Neural crest cell (in vitro differentiated cells): ENCODE results near the gene SCGB1C1. TPM values are rescaled to one million over a fixed set of nuclear protein-coding genes. Genes with fewer than 3 reads are reported as not detected.
A peak's percentile ranks its signal among the peaks of the same experiment; 100 is the strongest.
"Not testable (repeated sequence)": the region's sequence is repeated elsewhere in the genome, so short reads cannot be mapped to it uniquely, and the experiment has no call there.

ENCODE experiments used
- DNase-seq: peaks from one replicate; pipeline ENCODE4 v3.0.0; 2021; ENCODE audit warnings: low read depth, mixed read lengths, low spot score
- H3K27ac Mint-ChIP-seq: one replicate; pipeline ENCODE4 v1.8.0; 2021; ENCODE audit warnings: mild to moderate bottlenecking, mixed read lengths; ENCODE audit not compliant: unreplicated experiment
- H3K27me3 Mint-ChIP-seq: 2 replicates; pipeline ENCODE4 v1.8.0; 2021; ENCODE audit warnings: low read depth, mild to moderate bottlenecking, mixed read lengths
- H3K36me3 Mint-ChIP-seq: 2 replicates; pipeline ENCODE4 v1.8.0; 2021; ENCODE audit warnings: low read depth, mild to moderate bottlenecking, mixed read lengths
- H3K4me1 Mint-ChIP-seq: 2 replicates; pipeline ENCODE4 v1.8.0; 2021; ENCODE audit warnings: mixed read lengths
- H3K4me3 Mint-ChIP-seq: one replicate; pipeline ENCODE4 v1.8.0; 2021; ENCODE audit warnings: mild to moderate bottlenecking, mixed read lengths
- H3K9me3 Mint-ChIP-seq: 2 replicates; pipeline ENCODE4 v1.8.0; 2021; ENCODE audit warnings: mixed read lengths
- total RNA-seq: library from RNA; stranded (reverse); gene quantifications from 2 replicates; pipeline ENCODE4 v1.2.1, GENCODE V29; 2021
- TF ChIP-seq, protein P1 (sequence below): fragments of 200-600 bp; sonication (generic); conservative IDR thresholded peaks from 2 replicates; pipeline ENCODE4 v1.5.0; 2021; ENCODE audit warnings: antibody characterized with exemption, mild to moderate bottlenecking

SCGB1C1 gene
- total RNA-seq, 1 donor from 2014 or later = not detected

DNA sequence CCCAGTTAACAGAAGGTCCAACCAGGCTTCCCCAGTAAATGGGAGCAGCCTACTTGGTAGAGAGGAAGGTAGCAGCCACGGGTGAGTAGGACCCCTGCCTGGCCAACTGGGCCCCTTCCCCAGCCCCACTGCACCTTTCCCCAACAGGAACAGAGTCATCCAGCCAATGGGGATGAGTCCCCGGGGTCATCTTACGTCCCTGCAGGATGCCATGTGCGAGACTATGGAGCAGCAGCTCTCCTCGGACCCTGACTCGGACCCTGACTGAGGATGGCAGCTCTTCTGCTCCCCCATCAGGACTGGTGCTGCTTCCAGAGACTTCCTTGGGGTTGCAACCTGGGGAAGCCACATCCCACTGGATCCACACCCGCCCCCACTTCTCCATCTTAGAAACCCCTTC lies 21.2 kb downstream of the SCGB1C1 start:
- TF ChIP-seq, protein P1, sequence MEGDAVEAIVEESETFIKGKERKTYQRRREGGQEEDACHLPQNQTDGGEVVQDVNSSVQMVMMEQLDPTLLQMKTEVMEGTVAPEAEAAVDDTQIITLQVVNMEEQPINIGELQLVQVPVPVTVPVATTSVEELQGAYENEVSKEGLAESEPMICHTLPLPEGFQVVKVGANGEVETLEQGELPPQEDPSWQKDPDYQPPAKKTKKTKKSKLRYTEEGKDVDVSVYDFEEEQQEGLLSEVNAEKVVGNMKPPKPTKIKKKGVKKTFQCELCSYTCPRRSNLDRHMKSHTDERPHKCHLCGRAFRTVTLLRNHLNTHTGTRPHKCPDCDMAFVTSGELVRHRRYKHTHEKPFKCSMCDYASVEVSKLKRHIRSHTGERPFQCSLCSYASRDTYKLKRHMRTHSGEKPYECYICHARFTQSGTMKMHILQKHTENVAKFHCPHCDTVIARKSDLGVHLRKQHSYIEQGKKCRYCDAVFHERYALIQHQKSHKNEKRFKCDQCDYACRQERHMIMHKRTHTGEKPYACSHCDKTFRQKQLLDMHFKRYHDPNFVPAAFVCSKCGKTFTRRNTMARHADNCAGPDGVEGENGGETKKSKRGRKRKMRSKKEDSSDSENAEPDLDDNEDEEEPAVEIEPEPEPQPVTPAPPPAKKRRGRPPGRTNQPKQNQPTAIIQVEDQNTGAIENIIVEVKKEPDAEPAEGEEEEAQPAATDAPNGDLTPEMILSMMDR = no peak
- DNase-seq = no peak
- H3K4me1 Mint-ChIP-seq = peaks cover 12% of the 10 kb centered on the region
- peak overlapping the region; percentile 57 for H3K4me3 Mint-ChIP-seq
- H3K36me3 Mint-ChIP-seq = peaks cover 6% of the 10 kb centered on the region
- H3K27ac Mint-ChIP-seq = no peak overlapping the region
- no peaks in the 10 kb centered on the region for H3K9me3 Mint-ChIP-seq
- H3K27me3 Mint-ChIP-seq = no peaks in the 10 kb centered on the region

DNA sequence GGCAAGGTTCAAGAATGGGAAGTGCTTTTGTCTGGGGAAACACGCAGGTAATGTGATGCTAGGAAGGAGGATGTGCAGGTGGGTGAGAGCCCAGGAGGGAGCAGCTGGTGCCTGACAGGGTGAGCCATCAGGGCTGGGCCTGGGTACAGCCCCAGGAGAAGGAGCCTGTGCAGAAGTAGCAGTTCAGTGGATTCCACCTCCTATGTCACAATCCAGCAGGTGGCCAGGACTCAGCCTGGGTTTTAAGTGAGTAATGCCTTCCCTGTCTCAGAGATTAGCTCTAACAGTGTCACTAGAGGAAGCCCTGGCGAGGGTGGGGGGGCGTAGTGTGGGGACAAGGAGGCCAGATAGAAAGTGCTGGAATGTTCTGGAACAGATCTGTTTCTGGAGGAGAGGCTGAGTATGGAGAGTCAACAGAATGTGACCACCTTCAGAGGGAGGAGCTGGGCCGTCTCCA lies 22.7 kb downstream of the SCGB1C1 start:
- Mint-ChIP-seq H3K4me1 (peaks cover 4% of the 10 kb centered on the region), H3K36me3 (peaks cover 6% of the 10 kb centered on the region), H3K4me3 (no peak overlapping the region), H3K27me3 (no peaks in the 10 kb centered on the region), H3K9me3 (no peaks in the 10 kb centered on the region), H3K27ac (peak overlapping the region; percentile 83)
- DNase-seq = no peak
- TF ChIP-seq, protein P1 = no peak

DNA sequence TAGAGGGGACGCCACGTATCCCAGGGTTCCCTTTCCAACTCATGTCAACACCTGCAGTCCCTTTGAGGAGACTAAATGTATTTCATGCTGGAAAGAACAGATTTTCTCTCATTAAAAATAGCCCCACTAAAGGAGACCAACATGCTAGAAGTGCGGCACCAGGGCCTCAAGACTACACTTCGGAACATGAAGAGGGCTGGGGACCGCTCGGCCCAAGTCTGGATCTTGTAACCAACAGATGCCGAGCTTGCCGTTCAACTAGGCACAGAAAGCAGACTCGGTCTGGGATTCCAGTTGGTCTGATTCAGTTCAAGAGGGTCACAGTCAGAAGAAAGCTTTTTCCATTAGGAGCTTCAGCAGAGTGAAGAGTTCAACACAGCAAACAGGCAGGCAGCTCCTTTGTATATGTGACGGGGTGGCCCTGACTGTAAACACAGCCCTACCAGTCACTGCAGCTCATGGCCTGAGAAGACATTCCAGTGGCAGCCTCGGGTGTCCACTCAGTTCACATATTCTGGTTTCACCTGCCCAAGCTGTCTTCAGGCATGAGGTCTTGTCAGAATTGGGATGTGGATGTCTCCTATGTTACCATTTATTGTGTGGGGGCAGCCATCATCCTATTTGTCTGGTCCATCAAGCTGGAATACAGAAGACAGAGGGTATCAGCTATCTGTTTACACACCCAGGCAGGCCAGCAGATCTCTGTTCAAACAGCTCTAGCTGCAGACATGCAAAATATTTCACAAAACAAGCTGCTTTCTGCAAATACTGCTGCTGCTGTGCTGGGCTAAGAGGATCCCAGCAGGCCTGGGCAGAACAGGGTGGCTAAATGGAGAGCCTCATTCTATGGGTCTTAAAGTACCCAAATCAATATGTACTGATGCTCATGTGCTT lies 23.4 kb downstream of the SCGB1C1 start:
- H3K4me1 Mint-ChIP-seq = peaks cover 2% of the 10 kb centered on the region
- H3K36me3 Mint-ChIP-seq = peaks cover 5% of the 10 kb centered on the region
- TF ChIP-seq, protein P1 = no peak
- DNase-seq = no peak
- no peak overlapping the region for H3K4me3 Mint-ChIP-seq
- H3K9me3 Mint-ChIP-seq = no peaks in the 10 kb centered on the region
- H3K27ac Mint-ChIP-seq = no peak overlapping the region
- no peaks in the 10 kb centered on the region for H3K27me3 Mint-ChIP-seq

DNA sequence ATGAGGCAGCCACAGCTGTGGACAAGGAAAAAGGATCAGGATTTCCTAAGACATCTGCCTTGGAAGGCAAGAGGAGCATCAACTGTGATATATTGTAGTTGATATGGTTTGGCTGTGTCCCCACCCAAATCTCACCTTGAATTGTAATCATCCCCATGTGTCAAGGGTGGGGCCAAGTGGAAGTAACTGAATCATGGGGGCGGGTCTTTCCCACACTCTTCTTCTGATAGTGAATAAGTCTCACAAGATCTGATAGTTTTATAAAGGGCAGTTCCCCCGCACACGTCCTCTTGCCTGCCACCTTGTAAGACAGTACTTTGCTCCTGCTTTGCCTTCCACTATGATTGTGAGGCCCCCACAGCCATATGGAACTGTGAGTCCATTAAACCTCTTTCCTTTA lies 24.8 kb downstream of the SCGB1C1 start:
- TF ChIP-seq, protein P1 = no peak
- no peak for DNase-seq
- Mint-ChIP-seq H3K36me3 (peaks cover 3% of the 10 kb centered on the region), H3K4me1 (no peaks in the 10 kb centered on the region), H3K4me3 (peak overlapping the region; percentile 43), H3K27ac (peak overlapping the region; percentile 74), H3K9me3 (no peaks in the 10 kb centered on the region), H3K27me3 (no peaks in the 10 kb centered on the region)

DNA sequence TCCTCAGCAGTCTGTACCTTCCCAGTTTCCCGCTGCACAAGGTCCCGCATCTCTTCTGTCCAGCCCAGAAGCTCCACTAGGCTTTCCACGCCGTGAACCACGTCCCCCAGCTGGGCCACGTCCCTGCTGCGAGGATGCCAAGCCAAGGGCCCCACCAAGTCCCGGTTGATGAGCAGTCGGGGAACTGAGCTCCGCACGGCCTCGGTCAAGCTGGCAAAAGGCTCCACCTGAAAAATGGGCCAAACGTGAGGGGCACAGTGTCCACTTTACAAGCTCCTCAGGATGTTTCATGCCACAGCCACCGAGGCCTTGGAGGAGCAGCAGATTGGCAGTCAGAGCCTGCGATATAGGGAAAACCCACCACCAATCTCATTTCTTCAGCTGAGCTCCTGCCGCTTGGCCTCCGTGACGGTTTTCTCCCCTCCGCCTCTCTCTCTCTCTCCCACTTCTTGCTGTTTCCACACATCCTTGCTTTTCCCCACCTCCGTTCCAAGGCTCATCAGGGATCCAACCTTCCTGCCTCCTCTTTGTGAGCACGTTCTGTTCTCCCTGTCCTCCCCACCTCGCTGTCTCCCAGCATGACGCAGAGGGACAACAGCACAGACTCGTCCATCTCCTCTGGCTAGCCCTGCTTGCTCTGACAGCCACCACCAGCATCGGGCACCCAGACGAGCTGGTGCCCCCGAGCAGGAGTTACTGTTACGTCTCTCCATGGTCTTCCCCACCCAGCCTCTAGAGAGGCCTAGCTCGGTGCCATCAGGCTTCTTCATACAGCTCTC lies 26.1 kb downstream of the SCGB1C1 start:
- H3K36me3 Mint-ChIP-seq = no peaks in the 10 kb centered on the region

DNA sequence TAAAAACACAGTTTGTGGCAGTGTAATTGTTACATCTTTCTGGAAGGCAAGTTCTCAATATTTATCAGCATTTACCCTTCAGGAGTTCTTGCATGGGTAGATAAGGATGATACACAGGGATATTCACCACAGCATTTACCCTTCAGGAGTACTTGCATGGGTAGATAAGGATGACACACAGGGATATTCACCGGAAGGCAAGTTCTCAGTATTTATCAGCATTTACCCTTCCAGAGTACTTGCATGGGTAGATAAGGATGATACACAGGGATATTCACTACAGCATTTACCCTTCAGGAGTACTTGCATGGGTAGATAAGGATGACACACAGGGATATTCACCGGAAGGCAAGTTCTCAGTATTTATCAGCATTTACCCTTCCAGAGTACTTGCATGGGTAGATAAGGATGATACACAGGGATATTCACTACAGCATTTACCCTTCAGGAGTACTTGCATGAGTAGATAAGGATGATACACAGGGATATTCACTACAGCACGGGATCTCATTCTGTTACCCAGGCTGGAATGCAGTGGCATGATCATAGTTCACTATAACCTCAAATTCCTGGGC lies 27.9 kb downstream of the SCGB1C1 start:
- not testable (repeated sequence) for H3K4me3 Mint-ChIP-seq, H3K27ac Mint-ChIP-seq, DNase-seq, H3K36me3 Mint-ChIP-seq, H3K4me1 Mint-ChIP-seq, H3K27me3 Mint-ChIP-seq, H3K9me3 Mint-ChIP-seq

More for the DNA sequence above, 26.1 kb downstream of the SCGB1C1 start:
- Mint-ChIP-seq H3K9me3 (no peaks in the 10 kb centered on the region), H3K4me3 (no peak overlapping the region), H3K27ac (no peak overlapping the region), H3K4me1 (no peaks in the 10 kb centered on the region), H3K27me3 (no peaks in the 10 kb centered on the region)
- TF ChIP-seq, protein P1 = no peak
- DNase-seq = no peak
